HepG2 (cell line): Measurements from ENCODE around the gene DENND10. TPM values are rescaled to one million over a fixed set of nuclear protein-coding genes. Genes with fewer than 3 reads are reported as not detected.
A peak's percentile ranks its signal among the peaks of the same experiment; 100 is the strongest.

ENCODE experiments used
- GMEB2 ChIP-seq: IDR thresholded peaks from 2 replicates; pipeline ENCODE4 v1.6.1; 2016; ENCODE audit warnings: missing biosample characterization, missing genetic modification reagents, low read depth
- MAF1 ChIP-seq: sonication (generic); formaldehyde crosslinking; IDR thresholded peaks from 2 replicates; pipeline ENCODE4 v1.5.0; 2020; ENCODE audit warnings: missing genetic modification reagents, borderline replicate concordance
- PHF21A ChIP-seq: sonication (generic); formaldehyde crosslinking; IDR thresholded peaks from 2 replicates; pipeline ENCODE4 v1.5.0; 2020; ENCODE audit warnings: mild to moderate bottlenecking, missing genetic modification reagents
- SIX1 ChIP-seq: sonication (generic); formaldehyde crosslinking; IDR thresholded peaks from 2 replicates; pipeline ENCODE4 v1.4.0; 2020; ENCODE audit warnings: missing genetic modification reagents, borderline replicate concordance
- ZNF296 ChIP-seq: sonication (generic); formaldehyde crosslinking; conservative IDR thresholded peaks from 2 replicates; pipeline ENCODE4 v1.5.0; 2020; ENCODE audit warnings: mild to moderate bottlenecking, missing genetic modification reagents
- ZNF318 ChIP-seq: sonication (generic); formaldehyde crosslinking; IDR thresholded peaks from 2 replicates; pipeline ENCODE4 v1.4.0; 2020; ENCODE audit warnings: mild to moderate bottlenecking, missing genetic modification reagents
- ZNF549 ChIP-seq: sonication (generic); formaldehyde crosslinking; IDR thresholded peaks from 2 replicates; pipeline ENCODE4 v1.5.0; 2020; ENCODE audit warnings: missing genetic modification reagents
- ZNF607 ChIP-seq: sonication (generic); formaldehyde crosslinking; IDR thresholded peaks from 2 replicates; pipeline ENCODE4 v1.5.1; 2020; ENCODE audit warnings: missing genetic modification reagents, mild to moderate bottlenecking, borderline replicate concordance
- polyA plus RNA-seq, 8 experiments: library from polyadenylated mRNA; depleted of rRNA in 3 of 8; stranded (reverse) in 7 of 8; unstranded in 1 of 8; fragments of >200 nt; fragmentation: Illumina TruSeq in 4 of 8; extraction: Trizol in 4 of 8; gene quantifications; 2 replicates each; pipeline versions ENCODE4 v1.2.1 to v1.2.3, GENCODE V29; 2011 to 2016; ENCODE audit warnings: low read depth in 4 of 8, missing spikeins in 1 of 8, mixed read lengths in 1 of 8; ENCODE audit not compliant: insufficient read depth in 1 of 8
- total RNA-seq, 5 experiments: library from RNA; depleted of rRNA; stranded (reverse); fragments of >200 nt; fragmentation: Illumina TruSeq; extraction: Trizol; gene quantifications; 2 replicates each; pipeline ENCODE4 v1.2.3, GENCODE V29; 2016; ENCODE audit warnings: low read depth in 1 of 5
- TF ChIP-seq, protein P1 (sequence below): sonication (generic); formaldehyde crosslinking; IDR thresholded peaks from 2 replicates; pipeline ENCODE4 v1.5.0; 2020; ENCODE audit warnings: mild to moderate bottlenecking, missing genetic modification reagents, borderline replicate concordance

DENND10 gene
- total and polyA plus RNA-seq, 2 of the 13 experiments (the other 11 are each of a cell fraction or from before 2014, with no cell fraction given): 43.7 to 78.8 TPM

GRCh38 chr10:119113751-119114732 lies 10.1 kb downstream of the DENND10 start (continued):
- TF ChIP-seq ZNF296 (CRISPR knock-in tag) (no peak), ZNF549 (no peak), ZNF607 (CRISPR knock-in tag) (0 out of 2 replicates have a peak, but pooled peaks have one; percentile 11), GMEB2 (CRISPR knock-in tag) (no peak), SIX1 (peak; percentile 68; the same call in 1 of the 2 replicates), ZNF318 (CRISPR knock-in tag) (no peak), PHF21A (CRISPR knock-in tag) (peak; percentile 89), MAF1 (no peak)
- TF ChIP-seq, protein P1, sequence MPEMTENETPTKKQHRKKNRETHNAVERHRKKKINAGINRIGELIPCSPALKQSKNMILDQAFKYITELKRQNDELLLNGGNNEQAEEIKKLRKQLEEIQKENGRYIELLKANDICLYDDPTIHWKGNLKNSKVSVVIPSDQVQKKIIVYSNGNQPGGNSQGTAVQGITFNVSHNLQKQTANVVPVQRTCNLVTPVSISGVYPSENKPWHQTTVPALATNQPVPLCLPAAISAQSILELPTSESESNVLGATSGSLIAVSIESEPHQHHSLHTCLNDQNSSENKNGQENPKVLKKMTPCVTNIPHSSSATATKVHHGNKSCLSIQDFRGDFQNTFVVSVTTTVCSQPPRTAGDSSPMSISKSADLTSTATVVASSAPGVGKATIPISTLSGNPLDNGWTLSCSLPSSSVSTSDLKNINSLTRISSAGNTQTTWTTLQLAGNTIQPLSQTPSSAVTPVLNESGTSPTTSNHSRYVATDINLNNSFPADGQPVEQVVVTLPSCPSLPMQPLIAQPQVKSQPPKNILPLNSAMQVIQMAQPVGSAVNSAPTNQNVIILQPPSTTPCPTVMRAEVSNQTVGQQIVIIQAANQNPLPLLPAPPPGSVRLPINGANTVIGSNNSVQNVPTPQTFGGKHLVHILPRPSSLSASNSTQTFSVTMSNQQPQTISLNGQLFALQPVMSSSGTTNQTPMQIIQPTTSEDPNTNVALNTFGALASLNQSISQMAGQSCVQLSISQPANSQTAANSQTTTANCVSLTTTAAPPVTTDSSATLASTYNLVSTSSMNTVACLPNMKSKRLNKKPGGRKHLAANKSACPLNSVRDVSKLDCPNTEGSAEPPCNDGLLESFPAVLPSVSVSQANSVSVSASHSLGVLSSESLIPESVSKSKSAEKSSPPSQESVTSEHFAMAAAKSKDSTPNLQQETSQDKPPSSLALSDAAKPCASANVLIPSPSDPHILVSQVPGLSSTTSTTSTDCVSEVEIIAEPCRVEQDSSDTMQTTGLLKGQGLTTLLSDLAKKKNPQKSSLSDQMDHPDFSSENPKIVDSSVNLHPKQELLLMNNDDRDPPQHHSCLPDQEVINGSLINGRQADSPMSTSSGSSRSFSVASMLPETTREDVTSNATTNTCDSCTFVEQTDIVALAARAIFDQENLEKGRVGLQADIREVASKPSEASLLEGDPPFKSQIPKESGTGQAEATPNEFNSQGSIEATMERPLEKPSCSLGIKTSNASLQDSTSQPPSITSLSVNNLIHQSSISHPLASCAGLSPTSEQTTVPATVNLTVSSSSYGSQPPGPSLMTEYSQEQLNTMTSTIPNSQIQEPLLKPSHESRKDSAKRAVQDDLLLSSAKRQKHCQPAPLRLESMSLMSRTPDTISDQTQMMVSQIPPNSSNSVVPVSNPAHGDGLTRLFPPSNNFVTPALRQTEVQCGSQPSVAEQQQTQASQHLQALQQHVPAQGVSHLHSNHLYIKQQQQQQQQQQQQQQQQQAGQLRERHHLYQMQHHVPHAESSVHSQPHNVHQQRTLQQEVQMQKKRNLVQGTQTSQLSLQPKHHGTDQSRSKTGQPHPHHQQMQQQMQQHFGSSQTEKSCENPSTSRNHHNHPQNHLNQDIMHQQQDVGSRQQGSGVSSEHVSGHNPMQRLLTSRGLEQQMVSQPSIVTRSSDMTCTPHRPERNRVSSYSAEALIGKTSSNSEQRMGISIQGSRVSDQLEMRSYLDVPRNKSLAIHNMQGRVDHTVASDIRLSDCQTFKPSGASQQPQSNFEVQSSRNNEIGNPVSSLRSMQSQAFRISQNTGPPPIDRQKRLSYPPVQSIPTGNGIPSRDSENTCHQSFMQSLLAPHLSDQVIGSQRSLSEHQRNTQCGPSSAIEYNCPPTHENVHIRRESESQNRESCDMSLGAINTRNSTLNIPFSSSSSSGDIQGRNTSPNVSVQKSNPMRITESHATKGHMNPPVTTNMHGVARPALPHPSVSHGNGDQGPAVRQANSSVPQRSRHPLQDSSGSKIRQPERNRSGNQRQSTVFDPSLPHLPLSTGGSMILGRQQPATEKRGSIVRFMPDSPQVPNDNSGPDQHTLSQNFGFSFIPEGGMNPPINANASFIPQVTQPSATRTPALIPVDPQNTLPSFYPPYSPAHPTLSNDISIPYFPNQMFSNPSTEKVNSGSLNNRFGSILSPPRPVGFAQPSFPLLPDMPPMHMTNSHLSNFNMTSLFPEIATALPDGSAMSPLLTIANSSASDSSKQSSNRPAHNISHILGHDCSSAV (CRISPR knock-in tag): no peak
